HG02798 (cell line): ENCODE measurements around the gene FSTL5.

Experiments
- ATAC-seq: cut with Tn5 transposase; IDR thresholded peaks from one replicate; pipeline ENCODE4 v1.9.1; 2021; ENCODE audit warnings: mild to moderate bottlenecking; ENCODE audit not compliant: unreplicated experiment, poor library complexity

The FSTL5 gene

DNA sequence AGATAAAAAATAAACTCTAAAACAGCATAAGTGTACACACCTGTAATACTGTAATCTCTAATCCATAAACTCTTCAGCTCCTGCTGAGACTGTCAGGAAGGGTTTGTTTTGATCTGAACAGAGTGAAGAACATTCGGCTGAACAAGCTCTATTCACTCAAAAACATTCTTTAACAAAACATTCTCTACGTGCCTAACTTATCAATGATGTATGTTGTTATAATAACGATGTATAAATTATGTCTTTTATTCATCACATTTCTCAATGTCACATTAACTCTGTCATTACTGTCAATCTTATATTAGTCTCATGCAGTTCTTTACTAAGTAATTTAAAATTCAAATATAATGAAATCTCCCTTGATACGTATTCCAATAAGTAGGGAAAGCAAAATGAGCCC lies 280.6 kb downstream of the FSTL5 start:
- ATAC-seq: no peak

DNA sequence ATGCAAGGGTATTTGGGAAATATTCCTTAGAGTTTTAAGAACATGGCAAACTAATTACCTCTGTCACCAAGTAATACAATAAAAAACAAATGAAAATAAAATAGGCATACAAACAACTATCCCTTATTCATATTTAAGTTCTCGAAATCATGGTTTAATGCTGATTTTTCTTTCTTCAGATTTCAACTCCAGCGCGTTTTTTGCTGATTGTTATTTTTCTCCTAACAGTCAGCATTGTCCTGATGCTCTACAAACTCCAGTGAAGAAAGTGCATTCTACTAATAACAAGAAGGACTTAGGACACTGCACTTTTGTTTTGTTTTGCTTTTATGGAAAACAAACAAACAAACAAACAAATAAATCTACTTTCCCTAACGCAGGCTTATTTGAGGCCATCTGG lies 282.4 kb downstream of the FSTL5 start:
- no peak for ATAC-seq

DNA sequence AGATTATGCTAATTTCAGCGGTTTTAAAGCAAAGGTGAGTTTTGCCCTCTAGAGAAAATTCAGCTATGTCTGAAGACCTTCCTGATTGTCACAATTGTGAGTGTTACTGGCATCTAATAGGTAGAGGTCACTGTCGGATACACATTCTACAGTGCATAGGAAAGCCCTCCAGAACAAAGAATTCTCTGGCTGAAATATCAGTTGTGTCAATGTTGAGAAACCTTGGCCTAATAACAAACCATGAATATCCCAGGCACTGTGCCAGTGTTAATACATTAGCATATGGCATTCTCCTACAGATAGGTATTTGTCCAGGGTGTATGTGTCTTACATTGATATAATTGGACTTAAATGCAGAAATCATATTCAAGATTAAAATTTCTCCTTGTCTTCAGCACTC lies 294.3 kb downstream of the FSTL5 start:
- ATAC-seq: no peak

DNA sequence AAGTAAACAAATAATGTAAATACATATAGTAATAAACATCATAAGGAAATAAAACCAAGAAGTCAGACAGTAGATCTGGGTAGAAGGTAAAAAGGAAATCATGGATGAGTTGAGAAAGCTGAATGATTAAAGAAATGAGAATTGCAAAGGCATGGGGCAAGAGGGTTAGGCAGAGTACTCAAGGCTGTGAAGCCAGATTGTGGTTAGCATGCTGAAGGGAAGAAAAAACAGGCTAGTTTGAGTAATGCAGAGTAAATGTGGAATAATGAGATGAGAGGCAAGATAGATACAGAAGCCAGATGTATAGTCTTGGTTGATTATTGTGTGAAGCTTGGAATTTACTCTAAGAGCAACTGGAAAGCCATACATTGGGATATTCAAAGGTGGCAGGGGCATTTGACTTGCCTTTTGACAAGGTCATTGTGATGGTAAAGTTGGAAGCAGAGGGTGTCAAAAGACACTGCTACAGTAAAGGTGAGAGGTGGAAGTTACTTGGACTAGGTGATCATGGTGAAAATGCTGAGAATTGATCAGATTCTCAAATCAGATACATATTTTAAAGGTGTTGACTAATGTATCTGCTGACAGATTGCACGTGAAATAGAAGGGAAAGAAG lies 307.0 kb downstream of the FSTL5 start:
- ATAC-seq: no peak

DNA sequence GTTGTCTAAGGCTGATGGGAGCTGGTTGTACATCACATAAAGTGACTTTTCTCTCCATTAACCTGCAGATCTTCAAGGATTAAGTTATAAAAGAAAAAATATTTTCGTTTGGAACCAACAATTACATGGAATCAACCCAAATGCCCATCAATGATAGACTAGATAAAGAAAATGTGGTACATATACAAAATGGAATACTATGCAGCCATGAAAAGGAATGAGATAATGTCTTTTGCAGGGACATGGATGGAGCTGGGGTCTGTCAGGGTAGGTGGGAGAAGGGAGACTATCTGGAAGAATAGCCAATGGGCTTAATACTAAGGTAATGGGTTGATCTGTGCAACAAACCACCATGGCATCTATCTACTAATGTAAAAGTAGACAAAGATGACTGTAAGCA lies 313.2 kb downstream of the FSTL5 start:
- no peak for ATAC-seq

DNA sequence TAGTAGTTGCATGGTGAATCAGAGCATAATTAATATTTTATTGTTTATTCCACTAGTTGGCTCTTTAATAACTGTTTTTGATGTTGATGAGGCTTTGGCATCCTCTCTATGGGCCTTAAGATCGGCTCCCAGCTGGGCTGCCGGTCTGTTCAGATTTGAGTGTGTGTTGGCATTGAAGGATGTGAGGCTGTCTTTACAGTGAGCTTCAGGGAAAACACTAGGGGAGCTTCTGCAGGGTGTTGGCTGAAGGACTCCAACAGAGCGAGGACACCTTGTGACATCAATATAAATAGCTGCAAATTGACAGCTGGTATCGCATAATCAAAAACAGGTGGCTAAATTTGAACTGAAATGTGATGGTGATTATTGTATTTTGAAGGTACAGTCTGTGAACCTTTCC lies 322.0 kb downstream of the FSTL5 start:
- no peak for ATAC-seq

DNA sequence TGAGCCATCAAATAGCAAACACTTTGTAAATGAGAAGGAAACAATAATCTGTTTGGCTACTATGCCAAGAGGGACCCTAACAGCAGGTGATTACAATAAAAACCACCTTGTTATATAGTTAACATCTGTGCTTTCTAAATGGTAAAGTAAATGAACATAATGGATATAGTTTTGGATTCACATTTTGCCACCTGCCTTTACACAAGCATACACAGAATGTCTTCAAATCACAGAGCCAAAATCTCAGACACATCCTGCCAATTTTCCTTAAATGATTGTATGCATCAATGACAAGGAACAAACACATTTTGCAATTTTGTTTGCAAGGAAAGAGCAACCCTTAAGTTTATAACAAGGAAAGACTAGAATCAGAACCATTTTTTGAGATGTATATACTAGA lies 334.2 kb downstream of the FSTL5 start:
- ATAC-seq: no peak

DNA sequence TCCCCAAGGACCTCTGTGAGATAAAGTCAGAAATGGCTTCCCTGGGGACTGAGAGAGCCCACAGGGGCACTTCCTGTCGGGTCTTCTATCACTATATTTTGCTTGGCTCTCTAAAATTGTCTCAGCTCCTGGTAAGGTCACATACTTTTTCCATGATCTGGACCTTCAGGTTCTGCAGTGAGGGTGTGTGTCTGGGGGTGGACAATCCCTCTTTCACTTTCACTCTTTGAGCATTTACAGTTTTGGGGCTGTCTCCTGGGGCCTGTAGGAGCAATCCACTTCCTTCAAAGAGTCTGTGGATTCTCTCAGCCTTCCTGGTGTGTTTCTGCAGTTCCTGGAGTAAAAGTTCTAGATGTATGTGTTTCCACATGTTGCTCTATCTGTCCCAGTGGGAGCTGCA lies 335.7 kb downstream of the FSTL5 start:
- no peak for ATAC-seq

DNA sequence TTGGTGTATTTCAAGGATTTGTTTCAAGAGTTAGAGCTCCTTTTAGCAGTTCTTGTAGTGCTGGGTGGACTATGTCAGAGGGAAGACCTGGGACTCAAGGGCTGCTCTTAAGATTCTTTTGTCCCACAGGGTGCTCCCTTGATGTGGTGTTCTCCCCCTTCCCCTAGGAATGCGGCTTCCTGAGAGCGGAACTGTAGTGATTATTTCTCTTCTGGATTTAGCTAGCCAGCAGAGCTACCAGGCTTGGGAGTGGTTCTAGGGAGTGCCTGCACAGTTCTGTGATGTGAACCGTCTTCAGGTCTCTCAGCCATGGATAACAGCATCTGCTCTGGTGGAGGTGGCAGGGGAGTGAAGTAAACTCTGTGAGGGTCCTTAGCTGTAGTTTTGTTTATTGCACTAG lies 336.8 kb downstream of the FSTL5 start:
- no peak for ATAC-seq

DNA sequence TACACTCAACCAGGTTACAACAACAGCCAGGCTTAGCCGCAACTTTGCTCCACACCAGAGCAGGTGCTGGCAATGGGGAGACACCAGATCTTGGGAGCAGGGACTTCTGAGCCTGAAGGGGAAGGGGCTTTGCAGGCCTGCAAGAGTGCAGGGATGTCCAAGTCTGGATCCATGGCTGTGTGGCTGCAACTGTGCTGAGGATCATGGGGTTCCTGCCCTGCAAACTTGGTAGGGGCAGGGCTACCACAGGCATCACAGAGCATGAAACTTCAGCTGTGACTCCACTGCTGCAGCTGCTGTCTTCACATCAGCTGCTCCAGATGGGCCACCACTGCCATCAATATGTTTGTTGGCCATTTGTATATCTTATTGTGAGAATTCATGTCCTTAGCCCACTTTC lies 340.4 kb downstream of the FSTL5 start:
- ATAC-seq: no peak

DNA sequence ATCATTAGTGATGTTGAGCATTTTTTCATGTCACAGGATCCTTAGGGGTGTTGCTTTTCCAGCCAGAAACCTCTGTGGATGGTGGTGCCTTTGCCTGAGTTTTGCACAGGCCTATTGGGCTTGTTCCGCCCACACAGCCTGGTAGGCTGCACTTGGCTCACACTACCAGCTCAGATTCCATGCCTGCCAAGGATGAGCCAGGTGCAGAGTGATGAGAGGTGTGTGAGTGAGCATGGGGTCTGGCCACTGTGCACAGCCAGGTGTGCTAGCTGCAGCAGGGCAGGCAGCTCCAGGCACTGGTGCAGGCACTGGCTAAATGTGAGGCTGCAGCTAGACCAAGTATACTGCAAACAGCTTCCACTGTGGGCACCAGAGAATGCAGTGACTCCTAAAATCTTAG lies 341.6 kb downstream of the FSTL5 start:
- ATAC-seq: no peak

DNA sequence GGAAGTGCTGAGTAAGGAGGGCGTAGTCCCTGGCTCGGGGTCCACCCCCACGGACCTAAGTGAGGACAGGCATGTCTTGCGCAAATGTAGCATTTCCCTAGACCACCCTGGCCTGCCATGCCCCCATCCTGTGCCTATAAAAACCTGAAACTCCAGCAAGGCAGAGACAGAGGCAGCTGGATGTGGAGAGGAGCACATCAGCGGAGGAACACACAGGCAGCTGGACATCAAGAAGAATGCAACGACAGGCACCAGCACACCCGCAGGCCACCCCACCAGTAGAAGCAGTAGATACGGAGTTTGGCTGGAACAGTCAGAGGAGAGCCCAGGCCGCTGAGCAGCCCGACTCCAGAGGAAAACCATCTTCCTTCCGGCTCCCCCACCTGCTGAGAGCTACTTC lies 345.9 kb downstream of the FSTL5 start:
- no peak for ATAC-seq

DNA sequence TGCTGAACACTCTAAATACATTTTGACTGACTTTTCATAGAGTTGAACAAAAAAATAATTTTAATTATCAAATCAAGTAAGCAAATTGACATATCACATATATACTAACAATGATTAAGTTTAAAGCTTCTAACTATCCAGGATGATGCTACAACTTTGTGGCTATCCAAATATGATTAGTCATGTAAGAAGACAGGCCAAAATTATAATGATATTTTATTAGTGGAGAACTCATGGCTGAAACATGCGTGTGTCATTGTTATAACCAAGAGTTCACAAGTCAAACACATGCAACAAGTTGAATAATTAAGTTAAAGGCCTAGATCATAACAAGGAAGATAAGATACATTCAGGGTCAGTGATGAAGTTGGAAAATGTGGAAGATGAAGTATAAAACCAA lies 346.8 kb downstream of the FSTL5 start:
- ATAC-seq: no peak

DNA sequence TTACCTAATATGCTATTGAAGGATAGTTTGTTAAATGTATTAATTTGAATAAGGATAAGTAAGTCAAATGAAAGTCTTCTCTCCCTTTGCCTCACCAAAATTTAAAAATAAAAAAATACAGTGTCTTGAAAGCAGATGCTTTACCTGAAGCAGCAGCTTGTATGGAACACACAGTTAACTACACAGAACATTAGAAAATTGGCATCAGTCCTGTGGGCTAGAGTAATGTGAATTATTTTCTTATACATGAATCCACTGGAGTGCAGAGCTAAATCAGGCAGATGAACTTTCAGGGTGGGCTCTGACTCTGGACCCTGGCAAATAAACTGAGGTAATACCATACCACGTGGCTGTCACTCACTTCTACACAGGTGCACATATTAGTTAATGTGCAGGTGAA lies 348.0 kb downstream of the FSTL5 start:
- no peak for ATAC-seq

DNA sequence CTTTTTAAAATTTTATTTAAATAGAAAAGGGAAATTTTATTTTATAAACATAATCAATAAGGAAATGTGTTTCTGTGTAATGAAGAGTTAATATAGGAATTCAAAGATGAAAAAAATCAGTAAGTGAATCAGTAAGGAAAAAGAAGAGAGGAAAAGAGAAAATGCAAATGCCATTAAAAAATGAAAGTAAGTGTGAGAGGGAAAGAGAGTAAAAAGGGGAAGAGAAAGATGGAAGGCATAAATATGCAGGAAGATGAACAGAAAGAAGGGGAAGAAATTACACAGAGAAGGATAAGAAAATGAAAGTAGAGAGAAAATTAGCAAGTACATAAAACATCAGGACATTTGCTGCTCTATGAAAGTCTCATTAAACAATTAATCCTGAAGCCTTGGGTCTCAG lies 349.9 kb downstream of the FSTL5 start:
- ATAC-seq: no peak

DNA sequence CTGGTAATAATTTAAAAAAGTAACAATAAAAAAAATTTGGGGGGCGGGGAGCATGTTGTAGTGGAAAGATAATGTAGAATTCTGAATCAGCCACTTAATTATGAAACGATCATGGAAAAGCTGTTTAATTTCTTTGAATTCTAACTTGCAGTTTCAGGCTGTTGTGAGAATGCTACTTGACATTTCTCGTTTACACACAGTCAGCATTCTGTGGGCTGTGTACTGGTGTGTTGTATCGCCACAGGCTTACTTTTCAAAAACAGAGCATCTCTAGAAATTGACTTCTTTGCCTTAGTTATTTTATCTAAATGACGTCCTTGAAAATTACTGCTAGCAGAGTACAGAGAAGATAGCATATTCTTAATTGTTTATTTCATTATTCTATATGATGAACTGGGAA lies 350.4 kb downstream of the FSTL5 start:
- ATAC-seq: no peak

DNA sequence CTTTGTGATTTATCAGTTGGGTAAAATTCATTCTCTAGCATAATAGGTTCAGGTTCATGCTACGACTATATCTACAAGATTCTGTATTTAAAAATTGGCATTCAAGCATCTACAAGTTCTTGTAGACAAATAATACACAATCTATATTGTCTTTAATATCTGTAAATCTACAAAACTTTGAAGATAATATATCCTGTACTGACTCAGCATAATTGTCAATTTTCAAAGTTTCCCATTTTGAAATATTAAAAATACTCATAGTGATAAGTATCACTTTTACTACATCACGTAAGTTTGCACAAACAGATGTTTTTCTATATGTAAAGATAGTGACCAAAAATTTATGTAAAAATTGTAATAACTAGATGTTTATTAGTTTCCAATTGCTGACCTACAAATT lies 360.6 kb downstream of the FSTL5 start:
- ATAC-seq: no peak

DNA sequence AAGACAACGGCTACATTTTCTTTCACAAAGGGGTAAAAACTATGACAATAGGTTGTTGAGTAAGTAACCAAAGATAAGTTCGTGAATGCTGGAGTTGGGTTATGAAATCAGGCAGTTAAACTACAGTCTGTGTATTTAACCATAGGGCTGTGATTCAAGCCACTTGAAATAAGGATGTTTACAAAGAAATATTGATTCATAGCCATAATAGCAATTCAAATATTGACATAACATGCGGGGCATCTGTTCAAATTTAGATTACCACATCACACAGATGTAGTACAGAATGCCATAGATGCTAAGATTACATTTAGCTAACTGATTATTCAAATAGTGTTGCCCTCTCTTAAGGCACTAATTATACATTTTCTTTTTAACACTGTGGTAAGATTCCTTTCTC lies 364.1 kb downstream of the FSTL5 start:
- ATAC-seq: no peak

DNA sequence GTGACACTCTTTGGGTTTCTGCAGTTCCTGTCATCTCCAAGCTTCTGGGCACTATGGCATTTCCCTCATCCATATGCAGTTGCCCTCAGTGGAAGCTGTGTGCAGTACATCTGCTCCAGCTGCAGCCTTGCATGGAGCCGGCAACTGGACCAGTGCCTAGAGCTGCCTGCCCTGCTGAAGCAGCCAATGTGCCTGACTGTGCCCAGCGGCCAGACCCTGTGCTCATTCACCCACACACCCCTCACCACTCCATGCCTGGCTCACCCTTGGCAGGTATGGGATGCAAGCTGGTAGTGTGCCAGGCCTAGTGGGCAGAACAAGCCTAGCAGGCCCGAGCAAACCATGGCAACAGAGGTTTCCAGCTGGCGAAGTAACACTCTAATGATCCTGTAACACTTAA lies 370.8 kb downstream of the FSTL5 start:
- ATAC-seq: no peak

DNA sequence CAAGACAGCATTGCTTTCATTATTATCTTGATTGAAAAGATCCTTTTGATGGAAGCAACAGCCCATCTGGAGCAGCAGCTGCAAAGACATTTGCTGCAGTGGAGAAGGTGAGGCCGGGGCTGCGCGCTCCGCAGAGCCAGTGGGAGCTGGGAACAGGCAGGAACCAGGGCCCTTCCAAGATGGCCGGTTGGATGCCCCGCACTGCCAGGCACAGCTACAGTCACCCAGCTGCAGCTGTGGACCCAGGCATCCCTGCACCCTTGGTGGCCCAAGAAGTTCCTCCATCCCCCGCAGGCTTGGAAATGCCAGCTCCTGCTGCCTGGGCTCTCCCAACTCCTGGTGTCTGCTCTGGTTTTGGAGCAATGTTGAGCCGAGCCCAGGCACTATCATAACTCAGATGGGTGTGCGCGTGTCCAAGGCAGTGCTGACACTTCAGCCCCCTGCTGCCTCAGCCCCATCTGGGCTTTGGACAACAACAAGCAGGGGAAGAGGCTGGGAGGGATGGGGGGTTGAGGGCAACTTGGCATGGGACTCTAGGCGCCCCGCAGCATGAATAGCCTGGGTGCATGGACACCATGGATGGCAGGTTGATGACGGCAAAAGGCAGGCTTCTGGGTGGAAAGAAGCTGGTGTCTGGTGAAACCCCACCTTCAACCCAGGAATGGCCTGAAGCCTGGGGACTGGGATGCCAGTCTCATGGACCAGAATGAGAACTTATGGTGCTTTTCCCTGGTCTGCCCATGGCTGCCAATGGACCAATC lies 371.8 kb downstream of the FSTL5 start:
- no peak for ATAC-seq

DNA sequence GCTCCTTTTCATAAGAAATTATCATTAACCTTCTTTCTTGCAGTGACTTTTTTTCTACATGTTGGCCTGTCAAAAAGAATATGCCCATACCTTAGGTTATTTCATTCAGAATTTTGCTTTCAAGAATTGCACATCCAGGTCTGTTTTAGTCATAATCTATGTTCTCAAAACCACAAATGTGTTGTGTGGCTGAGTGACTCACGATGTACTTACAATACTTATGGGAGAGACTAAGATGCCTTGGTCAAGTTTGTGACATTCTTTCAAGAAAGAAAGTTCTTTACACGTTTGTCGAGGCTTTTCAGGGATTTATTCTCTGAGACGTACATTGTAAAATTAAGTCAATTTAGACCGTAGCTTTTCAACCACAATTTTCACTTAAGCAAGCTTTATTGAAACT lies 396.7 kb downstream of the FSTL5 start:
- ATAC-seq: peak; percentile 46

DNA sequence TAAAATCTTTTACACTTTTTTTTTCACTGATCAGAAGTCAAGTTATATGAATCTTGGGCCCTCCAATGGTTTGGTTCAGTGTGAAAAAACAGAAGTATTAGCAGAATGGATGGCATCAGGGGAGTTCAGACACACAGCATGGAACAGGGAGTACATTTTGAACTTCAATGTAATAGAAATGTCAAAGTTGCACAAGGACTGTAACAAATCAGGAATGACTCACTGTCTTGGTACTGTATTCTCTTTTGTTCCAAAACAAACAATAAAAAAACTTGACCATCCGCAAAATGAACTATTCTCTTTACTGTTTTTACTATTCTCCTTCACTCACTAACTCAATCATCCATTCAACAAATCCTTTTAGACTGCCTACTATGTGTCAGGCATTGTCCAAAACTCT lies 401.0 kb downstream of the FSTL5 start:
- no peak for ATAC-seq
